Medulla oblongata (tissue), 1 donor: ENCODE results near the gene CAPN13.

ENCODE experiments used
- DNase-seq: peaks from one replicate; pipeline ENCODE4 v3.0.0-alpha.2; 2015; ENCODE audit errors: extremely low spot score

CAPN13 gene

DNA sequence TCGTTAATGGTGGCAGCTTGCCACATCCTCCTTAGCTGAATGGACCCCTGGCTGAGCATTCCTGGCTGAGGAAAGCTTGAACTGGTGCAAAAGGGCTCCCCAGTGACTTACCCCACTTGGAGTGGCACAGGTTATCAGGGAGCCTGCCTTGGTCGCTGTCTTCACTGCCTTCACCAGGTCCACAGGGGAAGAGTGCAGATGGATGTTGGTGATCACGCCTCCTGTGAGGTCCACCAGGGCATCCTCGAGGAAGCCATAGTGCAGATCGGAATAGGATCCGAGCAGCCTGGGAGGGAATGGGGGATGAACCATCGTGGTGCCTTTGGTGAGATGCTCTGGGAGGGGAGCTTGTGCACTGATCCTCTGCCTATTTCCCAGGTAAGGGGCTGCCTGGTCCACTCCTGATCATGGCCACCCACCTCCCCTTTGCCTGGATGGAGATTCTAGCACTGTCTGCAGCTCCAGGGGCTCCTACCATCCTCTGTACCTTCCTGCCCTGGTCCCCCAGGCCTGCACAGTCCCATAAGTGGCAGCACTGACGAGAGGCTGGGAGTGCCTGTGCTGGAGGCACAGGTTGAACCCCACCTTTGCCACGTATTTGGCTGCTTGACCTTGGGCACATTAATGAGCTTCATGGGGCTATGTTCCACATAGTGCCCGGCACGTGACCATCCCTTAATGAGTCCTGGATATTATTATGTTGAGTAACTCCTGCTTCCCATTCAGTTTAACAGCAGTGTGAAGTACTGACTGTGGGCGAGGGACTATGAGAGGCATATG is 43.0 kb downstream of the CAPN13 start:
- no peak for DNase-seq

DNA sequence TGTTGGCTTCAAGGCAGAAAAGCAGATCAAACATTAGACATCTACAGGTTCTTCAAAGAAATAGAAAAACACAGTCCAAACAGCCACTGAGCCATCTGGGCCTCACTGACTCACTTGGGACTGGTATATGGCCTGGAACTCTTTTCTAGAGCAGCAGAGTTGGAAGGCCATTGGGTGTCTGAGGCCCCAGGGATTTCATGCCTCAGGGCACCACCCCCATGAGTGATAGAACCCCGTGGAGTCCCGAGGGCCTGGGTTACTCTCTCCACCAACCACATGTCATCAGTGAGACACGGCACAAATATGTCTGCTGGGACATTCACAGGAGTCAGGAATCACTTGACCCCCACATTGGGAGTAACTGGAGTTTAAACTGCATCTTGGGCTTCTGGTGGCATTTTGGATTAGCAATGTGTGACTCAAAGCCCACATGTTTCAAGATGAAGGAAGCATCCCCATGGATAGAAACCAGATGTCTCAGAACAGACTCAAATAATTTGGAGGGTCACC is 44.0 kb downstream of the CAPN13 start:
- no peak for DNase-seq

DNA sequence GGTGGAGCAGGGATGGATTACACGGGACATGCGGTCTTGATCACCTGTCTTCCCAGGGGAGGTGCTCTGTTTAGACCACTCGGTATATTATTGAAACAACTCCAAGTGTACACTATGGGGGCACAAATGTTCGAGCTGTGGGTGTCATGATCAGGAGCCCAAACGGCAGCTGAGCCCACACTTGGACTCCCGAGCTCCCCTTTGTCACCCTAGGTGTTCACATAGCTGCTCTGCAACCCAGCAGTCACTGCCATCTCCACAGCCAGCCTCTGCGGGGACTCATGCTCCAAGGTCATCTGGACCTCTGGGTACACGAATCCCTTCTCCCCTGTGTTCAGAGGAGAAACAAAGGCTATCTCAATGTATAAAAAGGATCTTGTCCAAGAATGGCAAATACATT is 46.0 kb downstream of the CAPN13 start:
- no peak for DNase-seq

DNA sequence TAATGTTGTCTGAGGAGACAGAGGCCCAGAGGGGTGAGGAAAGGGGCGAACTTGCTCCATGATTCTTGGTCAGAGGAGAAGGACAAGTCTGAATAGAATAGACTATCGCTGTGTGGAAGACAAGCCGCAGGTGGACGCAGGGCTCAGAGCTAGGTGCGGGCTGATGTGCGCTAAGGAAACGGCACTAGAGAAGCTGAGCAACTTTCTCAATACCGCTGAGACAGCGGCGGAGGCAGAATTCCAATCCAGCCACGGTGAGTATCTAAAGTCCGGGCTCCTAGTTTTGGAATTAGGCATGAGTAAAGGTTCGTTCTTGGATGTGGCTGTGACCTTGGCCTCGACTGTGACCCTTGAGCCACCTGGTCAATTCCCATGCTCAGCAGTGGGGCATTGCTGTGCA is 47.8 kb downstream of the CAPN13 start:
- no peak for DNase-seq

DNA sequence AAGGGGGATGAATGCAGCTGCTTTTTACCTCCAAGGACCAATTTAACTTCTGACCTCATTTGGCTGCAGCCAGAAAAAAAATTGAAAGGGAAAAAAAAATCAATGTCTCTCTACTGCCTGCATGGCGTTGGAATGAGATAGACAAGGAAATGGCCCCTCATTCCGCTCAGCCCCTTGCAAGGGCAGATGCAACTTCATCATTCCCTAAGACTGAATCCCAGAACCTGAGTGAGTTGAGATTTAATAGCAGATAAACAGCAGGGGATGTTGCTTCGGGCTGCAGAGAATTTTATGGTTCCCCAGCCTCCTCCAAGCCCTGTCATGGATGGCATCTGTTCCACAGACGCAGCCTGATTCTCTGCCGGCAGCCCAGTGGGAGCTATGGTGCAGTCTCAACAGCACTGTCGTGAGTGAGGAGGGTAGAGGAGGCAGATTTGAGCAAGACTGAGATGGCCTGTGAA is 49.0 kb downstream of the CAPN13 start:
- no peak for DNase-seq

DNA sequence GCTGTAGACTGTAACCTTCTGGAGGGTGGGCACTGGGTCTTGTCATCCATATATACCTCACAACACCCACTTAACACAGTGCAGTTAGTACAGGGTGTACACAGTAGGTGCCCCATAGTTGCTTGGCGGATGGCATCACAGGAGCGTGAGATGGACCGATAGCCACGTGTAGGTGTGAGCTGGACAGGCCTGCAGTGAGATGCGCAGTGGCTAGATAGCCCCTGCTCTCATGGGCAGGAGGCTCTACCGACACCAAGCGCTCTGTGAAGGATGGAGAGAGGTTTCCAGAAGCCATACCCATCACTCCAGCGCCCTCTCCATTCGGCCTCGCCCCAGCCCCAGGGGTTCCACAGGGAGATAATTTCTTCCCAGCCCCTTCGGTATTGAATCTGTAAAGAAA is 49.5 kb downstream of the CAPN13 start:
- no peak for DNase-seq

DNA sequence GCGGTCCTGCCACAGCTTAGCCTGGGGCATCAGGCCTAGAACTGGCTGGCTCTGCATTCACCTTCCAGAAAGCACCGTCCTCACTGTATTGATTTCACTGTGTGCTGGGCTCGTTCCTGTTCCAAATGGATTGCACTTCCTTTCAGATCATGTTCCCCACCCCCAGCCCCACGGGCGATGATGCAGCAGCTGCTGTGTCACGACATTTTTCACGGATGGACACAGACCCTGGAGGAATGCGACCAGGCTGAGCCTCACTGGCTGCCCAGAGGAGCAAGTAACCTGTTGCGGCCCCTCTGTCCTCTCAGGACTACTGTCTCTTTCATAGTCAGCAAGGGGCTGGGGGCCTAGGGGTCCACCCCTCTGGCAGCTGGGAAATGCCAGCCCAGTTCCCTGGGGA is 50.3 kb downstream of the CAPN13 start:
- DNase-seq: no peak

DNA sequence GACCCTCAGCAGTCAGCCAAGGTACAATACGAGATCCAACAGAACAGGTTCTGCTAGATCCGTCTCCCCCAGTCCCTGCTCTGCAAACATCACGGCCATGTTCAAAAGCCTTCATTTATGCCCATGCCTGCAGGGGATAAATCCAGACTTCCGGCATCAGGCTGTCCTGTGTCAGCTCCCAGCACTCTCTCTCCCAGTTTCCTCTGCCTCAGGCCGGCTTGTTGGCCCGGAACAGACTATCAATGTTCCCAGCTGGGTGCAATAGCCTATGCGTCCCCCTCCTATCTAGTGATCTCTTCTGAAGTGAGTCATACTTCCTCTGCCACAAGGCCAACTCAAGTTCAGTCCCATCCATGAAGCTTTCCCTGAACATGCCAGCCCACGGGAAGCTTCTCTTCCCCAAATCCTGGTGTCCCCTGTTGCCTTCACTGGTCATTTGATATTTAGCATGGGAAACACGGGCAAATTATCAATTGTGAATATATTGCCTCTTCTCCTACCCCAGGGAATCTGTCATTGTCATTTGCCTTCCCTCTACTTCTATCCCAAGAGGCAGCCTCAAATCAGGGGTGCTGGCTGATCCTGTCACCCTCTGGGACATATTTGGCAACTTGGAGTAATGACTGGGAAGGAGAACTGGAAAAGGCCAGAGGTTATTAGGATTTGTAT is 51.1 kb downstream of the CAPN13 start:
- no peak for DNase-seq

DNA sequence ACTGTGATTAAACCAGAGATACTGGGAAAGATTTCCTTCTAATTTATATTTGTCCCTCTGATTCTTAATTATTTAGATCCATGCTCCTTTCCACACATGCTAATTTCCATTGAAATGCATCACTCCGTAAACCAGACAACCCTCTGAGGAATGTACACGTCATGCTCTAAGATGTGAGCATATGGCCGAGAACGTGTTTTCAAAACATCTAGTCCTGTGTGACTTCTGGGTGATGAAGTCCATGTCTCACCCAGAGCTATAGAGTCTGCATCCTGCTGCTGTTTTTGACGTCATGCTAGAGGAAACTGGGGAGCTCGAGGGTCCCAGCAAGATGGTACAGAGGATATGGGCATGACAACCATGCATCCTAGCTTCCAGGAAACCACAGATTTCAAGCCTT is 53.6 kb downstream of the CAPN13 start:
- no peak for DNase-seq

DNA sequence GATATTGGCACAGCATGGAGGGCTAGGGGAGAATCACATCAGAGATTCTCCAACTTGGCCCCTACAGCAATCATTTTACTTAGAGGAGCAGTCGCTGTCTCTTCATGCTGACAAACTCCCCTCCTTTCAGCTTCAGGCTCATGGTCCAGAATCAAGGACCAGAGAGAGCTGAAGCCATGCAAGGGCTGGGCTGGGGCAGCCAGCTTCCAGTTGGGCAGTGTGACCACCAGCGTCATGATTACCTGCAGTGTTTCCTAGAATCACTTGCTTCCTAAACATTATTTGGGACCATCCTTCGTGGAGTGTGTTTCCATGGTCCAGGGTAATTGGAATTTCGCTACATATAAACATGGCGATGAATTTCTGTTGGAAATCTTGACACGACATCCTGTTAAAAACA is 54.4 kb downstream of the CAPN13 start:
- no peak for DNase-seq

DNA sequence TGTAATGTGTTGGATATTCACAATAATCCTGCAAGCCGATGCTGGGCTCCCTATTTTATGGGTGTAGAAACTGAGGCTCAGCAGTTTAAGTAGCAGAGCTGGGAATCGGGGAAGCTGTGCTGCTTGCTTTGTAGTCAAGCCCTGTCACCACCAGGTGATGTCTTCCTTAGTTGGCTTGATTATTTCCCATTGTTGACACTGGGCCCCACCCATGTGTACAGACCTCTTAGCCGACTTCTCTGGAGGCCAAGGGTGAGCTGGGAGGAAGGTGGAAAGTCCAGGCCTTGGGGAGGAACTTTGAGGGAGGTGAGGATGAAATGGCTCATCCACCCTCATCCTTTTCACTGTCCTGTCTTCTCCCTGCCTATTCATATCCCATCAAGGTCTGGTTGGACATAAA is 60.0 kb downstream of the CAPN13 start:
- no peak for DNase-seq

DNA sequence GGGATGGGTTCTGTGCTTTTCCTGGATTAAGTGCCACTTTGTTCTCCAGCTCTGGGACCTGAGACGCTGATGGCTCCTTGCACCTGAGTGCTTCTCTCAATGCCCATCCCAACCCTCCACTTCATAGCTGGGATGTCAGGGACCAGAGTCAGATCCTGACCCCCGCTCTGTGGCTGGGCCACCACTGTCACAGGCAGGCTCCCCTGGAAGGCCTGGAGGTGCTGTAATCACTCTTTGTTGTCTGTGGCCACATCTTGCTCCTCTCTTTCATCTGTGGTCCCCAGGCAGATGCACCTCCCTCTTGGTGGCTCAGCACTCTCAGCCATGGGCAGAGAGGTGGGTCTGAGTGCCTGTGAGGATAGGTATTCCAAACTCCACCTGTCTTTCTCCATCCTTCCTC is 62.4 kb downstream of the CAPN13 start:
- no peak for DNase-seq

DNA sequence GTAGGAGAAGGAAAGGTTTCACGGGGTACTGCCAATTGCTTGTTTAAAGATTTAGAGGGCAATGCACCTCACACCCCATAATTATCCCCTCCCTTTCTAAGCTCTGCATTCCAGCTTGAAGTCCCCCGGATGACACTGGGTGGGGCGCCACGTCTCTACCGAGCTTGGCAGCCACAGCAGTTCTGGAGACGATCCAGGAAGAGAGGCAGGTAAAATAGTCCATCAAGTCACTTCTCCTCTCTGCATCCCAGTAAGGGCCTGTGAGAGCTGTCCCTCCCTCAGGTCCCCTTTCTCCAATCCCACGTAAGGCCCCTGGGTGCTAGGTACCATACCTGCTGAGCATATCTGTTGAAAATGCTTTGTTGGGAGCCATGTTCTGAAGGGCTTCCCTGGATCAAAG is 65.7 kb downstream of the CAPN13 start:
- DNase-seq: no peak

DNA sequence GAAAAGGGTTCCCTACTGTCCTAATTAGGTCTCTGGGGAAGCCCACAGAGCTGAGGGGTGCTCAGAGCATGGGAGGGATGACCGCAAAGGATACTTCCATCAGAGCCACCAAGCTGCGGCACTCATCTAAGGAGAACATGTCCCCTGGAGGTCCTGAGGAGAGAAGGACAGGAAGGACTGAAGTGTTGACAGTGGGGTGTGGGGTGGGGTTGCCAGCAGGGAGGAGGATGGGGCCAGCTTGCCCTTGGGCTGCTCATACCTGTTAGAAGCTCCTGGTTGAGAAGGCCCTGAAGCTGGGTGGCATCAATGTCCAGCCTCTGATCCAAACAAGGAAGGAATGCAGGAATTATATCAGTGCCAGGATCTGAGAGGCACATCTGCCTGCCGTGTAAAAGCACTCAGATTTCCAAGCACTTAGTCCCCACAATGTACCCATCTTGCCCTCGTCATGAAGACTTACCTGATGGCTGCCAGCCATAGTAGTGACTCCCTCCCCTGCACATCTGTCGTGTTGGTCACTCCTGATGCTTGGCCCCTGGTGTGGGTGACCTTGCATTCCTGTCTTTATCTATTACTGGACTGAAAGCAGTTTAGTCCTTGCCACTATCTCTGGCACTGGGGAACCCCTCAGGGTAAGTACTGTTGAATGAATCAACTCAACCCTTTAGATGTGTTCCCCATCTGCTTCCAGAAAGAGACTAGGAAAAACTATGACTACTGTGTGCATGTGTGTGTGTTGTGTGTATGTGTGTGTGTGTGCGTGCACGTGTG is 68.9 kb downstream of the CAPN13 start:
- no peak for DNase-seq

DNA sequence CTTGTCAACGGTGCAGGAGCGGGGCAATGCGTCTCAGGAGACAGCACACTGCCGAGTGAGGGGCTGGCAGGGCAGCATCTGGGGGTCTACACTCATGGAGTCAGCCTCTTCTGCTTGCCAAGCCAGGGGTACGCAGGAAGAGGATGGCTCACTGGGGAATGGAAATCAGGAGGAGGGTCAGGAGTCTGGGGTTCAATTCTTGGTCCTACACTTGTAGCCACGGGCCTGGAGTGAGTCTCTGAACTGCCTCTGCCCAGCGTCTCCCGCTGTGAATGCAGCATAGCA is 70.0 kb downstream of the CAPN13 start:
- DNase-seq: no peak

DNA sequence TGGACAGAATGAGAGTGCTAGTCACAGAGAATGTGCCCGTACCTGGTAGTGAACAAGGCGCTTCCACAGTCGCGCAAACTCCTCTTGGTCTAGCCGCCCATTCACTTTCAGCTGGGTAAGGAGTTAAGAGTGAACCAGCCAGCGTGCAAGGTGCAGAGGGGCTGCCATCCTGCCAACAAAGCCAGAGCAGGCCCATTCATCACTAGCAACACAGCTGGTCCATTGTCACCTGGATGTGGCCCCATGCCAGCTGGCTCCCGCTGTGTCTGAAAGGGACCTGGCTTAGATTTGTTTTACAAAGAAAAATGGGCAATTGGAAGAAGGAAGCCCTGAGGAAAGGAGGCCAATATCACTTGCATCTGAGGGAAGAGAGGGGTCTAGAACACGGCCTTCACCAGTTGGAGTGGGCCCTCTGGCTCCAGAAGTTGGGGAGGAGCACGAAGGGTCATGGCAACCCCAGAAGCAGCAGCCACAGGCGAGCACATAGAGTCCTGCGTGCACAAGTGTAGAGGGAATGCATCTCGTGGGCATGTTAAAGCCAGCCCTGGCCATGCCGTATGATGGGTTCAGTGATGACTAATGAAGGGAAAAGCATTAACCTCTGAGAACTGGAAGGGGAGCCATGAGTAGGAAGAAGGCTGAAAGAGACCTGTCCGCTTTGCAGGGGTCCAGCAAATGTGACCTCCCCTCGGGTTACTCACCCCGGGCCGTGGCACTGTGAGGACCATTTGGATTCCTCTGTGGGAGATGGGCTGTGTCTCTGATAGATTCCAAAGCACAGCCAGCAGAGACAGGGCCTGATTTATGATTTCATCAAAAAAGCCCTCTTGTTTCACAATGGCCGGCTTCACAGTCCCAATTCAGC is 70.6 kb downstream of the CAPN13 start:
- no peak for DNase-seq

DNA sequence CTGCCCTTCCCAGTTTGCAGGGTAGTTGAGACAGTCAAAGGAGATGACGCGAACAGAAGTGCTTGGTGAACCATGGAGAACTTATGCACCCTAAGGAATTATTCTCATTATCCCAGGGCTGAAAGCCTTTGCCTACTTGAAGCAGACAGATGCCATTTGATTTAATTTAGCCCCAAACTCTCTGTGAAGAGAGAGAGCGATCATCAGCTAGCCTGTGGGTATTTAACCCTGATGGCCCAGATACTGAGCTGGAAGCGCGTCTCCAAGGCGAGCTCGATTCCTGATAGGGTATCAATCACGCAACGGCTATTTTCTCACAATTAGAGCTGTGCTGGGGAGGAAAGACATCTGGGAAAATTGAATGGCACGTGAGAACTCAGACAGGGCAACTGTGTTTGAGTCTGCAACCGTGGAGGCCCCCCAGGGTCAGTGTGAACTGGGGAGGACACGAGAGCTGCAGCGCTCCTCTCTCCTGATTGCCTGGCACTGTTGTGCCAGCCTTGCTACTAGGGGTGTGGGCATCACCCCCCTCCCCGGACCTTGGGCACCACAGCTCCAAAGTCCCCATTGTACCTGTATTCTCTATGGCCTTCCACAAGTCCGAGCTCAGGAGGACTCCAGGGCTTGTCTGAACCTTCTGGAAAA is 73.2 kb downstream of the CAPN13 start:
- no peak for DNase-seq

DNA sequence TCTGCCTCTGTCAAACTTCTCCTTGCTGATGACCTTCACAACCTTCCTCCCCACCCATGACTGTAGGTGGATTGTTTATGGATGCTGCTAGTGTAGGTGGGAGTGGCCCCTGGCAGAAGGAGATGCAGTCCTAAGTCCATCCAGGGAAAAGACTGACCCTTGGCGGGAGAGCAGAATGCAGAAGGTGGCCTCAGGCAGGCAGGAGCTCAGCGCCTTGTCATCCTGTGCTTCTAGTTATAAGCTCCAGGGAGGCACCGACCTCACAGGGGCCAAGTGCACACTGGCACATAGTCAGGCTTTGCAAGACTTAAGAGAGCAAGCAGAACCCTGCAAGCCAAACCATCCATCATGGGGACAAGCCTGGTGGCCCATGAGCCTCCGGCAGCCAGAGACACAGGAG is 74.4 kb downstream of the CAPN13 start:
- DNase-seq: no peak

DNA sequence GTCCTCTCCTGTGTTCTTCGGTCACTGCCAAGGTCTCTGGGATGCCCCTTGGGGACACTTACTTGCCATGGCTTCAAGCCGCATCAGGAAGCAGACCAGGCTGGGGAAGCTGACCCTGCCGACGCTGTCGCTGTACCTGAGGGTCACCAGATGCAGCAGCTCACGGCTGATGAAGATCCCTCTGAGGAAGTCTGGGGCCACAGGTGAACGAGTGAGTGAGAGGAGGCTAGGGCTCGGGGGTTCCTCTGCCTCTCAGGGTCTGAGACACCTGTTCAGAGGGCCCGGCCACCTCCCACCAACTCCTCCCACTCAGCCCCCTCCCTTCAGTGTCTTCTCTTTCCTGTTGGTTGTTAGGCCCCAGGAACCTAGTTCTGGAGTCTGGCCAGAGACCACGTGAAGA is 74.9 kb downstream of the CAPN13 start:
- no peak for DNase-seq

DNA sequence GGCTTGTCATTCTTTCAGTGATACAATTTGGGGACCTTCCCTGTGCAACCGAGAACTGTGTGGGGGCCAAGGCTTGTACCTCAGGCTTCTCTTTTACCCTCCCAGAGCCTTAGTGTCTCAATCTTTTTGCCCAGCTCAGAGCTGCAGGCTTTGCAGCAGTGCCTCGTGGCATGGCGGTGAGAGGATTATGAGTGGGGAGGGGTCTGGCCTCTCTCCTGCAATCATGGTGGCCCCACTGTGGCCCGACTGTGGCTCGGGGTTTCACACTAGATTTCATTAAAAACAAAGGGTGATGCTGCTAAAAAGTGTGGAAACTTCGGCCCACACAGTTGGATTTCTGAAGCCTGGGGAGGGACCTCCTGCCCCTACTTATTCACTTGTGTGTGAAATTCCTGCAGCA is 75.5 kb downstream of the CAPN13 start:
- DNase-seq: no peak
